K562 (cell line): ENCODE data around the gene DMAC2. TPM values are rescaled to one million over a fixed set of nuclear protein-coding genes. Genes with fewer than 3 reads are reported as not detected.
A peak's percentile ranks its signal among the peaks of the same experiment; 100 is the strongest.

ENCODE experiments used
- BCOR ChIP-seq: fragments of 450-650 bp; IDR thresholded peaks from 2 replicates; pipeline ENCODE4 v1.6.1; 2016
- BRF1 ChIP-seq: IDR thresholded peaks from 3 replicates; pipeline ENCODE4 v1.6.1; 2011; ENCODE audit warnings: borderline replicate concordance, mild to moderate bottlenecking; ENCODE audit not compliant: insufficient read length; ENCODE audit errors: extremely low read depth
- DPF2 ChIP-seq: fragments of 450-650 bp; IDR thresholded peaks from 2 replicates; pipeline ENCODE4 v1.6.1; 2016
- EZH2 ChIP-seq: IDR thresholded peaks from 2 replicates; pipeline ENCODE4 v1.6.1; 2012; ENCODE audit warnings: low read depth, mild to moderate bottlenecking, inconsistent platforms, low read length, borderline replicate concordance
- HMG20A ChIP-seq: fragments of 450-650 bp; formaldehyde crosslinking; conservative IDR thresholded peaks from 2 replicates; pipeline ENCODE4 v1.4.0; 2020; ENCODE audit warnings: mild to moderate bottlenecking, mixed read lengths
- IFI16 ChIP-seq: fragments of 250-450 bp; sonication (Bioruptor Pico); IDR thresholded peaks from 2 replicates; pipeline ENCODE4 v2.1.2; 2022; ENCODE audit warnings: mild to moderate bottlenecking, inconsistent platforms
- MXI1 ChIP-seq: IDR thresholded peaks from 2 replicates; pipeline ENCODE4 v1.6.1; 2011; ENCODE audit warnings: low read depth, mild to moderate bottlenecking, improper control_type of control experiment, low read length
- NFIC ChIP-seq: fragments of 450-650 bp; IDR thresholded peaks from 2 replicates; pipeline ENCODE4 v1.6.1; 2017; ENCODE audit warnings: mild to moderate bottlenecking, inconsistent platforms
- U2AF2 ChIP-seq: fragments of 200-400 bp; formaldehyde crosslinking; optimal IDR thresholded peaks from 2 replicates; pipeline ENCODE3; 2017; ENCODE audit warnings: low read depth, mild to moderate bottlenecking, low read length
- ZNF143 ChIP-seq: sonication (generic); formaldehyde crosslinking; IDR thresholded peaks from 2 replicates; pipeline ENCODE4 v1.9.0; 2022; ENCODE audit warnings: mild to moderate bottlenecking, missing genetic modification reagents
- ZNF431 ChIP-seq: sonication (generic); formaldehyde crosslinking; IDR thresholded peaks from 2 replicates; pipeline ENCODE4 v1.8.0; 2022; ENCODE audit warnings: mild to moderate bottlenecking, missing genetic modification reagents
- polyA plus RNA-seq, 8 experiments: library from polyadenylated mRNA; depleted of rRNA in 4 of 8; stranded (reverse) in 5 of 8; unstranded in 3 of 8; fragments of >200 nt; fragmentation: Nextera tagmentation in 2 of 8; fragmentation: Illumina TruSeq in 1 of 8; extraction: Ambion mirVana in 2 of 8; extraction: Trizol in 1 of 8; gene quantifications; 2 replicates each; pipeline versions ENCODE4 v1.2.1 to v1.2.3, GENCODE V29; 2011 to 2014; ENCODE audit warnings: inconsistent platforms in 1 of 8, missing spikeins in 1 of 8
- total RNA-seq, 7 experiments: library from RNA; depleted of rRNA in 6 of 7; stranded (reverse); fragments of >200 nt in 6 of 7; fragmentation: Illumina TruSeq in 2 of 7; extraction: Trizol in 2 of 7; gene quantifications; 2 replicates each; pipeline versions ENCODE4 v1.2.1 to v1.2.3, GENCODE V29; 2011 to 2021; ENCODE audit warnings: low replicate concordance in 1 of 7
- TF ChIP-seq, protein P1 (sequence below): fragments of 250-450 bp; sonication (Bioruptor Pico); IDR thresholded peaks from 2 replicates; pipeline ENCODE4 v1.4.0; 2020; ENCODE audit warnings: mild to moderate bottlenecking
- TF ChIP-seq, protein P2 (sequence below), 2 experiments: IDR thresholded peaks; 2 replicates each; pipeline ENCODE4 v1.6.1; 2011; ENCODE audit warnings: borderline replicate concordance in 1 of 2, control low read depth in 1 of 2, low read depth in 1 of 2, low read length in 1 of 2, mild to moderate bottlenecking in 1 of 2, mixed read lengths in 1 of 2, moderate library complexity in 1 of 2; ENCODE audit not compliant: insufficient read depth in 1 of 2, insufficient read length in 1 of 2, poor library complexity in 1 of 2, severe bottlenecking in 1 of 2; ENCODE audit errors: extremely low read depth in 1 of 2
- TF ChIP-seq, protein P3 (sequence below): sonication (generic); formaldehyde crosslinking; IDR thresholded peaks from 2 replicates; pipeline ENCODE4 v1.4.0; 2020; ENCODE audit warnings: mild to moderate bottlenecking, missing genetic modification reagents
- TF ChIP-seq, protein P4 (sequence below): IDR thresholded peaks from 2 replicates; pipeline ENCODE4 v1.6.1; 2011; ENCODE audit warnings: borderline replicate concordance, low read depth, mild to moderate bottlenecking, moderate library complexity, low read length; ENCODE audit not compliant: insufficient read depth, poor library complexity, severe bottlenecking
- TF ChIP-seq, protein P5 (sequence below): IDR thresholded peaks from 2 replicates; pipeline ENCODE4 v1.6.1; 2014; ENCODE audit warnings: antibody characterized with exemption

DMAC2 gene
- total and polyA plus RNA-seq, 9 of the 15 experiments (the other 6 are each of a cell fraction or from before 2014, with no cell fraction given) = 12.9 to 61.2 (median 43.1) TPM

DNA sequence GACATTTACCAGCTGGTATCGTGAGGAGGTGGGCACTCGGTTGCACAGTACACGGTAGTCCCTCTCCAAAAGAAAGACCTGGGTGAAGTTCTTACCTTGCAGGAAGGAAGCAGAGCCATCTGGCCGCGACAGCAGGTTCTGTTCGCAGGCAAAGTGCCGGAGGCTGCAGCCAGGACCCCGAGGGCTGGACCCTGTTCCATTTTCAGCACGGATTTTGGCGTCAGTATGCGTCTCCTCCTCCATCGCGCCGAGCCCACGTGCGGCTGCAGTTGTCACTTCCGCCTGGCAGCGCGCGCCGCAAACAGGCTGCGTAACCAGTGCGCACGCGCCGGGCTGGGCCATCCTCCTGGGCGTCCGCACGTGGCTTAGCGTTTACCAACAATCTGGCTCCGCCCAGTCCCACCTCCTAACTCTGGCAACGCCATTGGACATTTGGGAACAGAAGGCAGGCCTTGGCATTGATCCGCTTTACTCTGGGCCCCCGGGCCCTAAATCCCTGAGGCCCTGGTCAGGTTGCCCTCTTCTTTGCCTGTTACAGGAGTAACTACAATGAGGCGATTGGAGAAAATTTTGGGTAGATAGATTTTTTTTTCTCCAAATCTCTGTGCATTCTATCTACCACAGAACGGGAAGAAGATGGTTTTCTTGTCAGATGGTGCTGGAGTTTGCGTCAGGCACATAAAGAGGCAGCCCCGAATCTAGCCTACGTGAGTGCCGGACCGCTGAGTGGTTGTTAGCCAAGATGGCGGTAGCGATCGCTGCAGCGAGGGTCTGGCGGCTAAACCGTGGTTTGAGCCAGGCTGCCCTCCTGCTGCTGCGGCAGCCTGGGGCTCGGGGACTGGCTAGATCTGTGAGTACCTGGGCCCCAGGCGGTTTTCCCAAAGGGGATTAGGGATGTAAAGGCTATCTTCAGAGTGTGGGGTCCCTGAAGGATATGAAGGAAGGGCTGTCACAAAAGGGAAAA is 42.3 kb downstream of the DMAC2 start, which contains the start of the genes BCKDHA and EXOSC5 (continued):
- TF ChIP-seq, protein P1, sequence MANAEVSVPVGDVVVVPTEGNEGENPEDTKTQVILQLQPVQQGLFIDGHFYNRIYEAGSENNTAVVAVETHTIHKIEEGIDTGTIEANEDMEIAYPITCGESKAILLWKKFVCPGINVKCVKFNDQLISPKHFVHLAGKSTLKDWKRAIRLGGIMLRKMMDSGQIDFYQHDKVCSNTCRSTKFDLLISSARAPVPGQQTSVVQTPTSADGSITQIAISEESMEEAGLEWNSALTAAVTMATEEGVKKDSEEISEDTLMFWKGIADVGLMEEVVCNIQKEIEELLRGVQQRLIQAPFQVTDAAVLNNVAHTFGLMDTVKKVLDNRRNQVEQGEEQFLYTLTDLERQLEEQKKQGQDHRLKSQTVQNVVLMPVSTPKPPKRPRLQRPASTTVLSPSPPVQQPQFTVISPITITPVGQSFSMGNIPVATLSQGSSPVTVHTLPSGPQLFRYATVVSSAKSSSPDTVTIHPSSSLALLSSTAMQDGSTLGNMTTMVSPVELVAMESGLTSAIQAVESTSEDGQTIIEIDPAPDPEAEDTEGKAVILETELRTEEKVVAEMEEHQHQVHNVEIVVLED (CRISPR knock-in tag) = peak; percentile 59; the same call in 1 of the 2 replicates
- TF ChIP-seq, protein P2, sequence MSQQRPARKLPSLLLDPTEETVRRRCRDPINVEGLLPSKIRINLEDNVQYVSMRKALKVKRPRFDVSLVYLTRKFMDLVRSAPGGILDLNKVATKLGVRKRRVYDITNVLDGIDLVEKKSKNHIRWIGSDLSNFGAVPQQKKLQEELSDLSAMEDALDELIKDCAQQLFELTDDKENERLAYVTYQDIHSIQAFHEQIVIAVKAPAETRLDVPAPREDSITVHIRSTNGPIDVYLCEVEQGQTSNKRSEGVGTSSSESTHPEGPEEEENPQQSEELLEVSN (IDR thresholded peaks at IDR 0.05; ENCODE audit: borderline replicate concordance in 1 of 2, extremely low read depth in 1 of 2, insufficient read depth in 1 of 2, insufficient read length in 1 of 2, low read depth in 1 of 2, low read length in 1 of 2, poor library complexity in 1 of 2, severe bottlenecking in 1 of 2) = peak; percentile 96
- TF ChIP-seq BCOR = no peak
- no peak for TF ChIP-seq HMG20A (CRISPR knock-in tag)
- TF ChIP-seq, protein P3, sequence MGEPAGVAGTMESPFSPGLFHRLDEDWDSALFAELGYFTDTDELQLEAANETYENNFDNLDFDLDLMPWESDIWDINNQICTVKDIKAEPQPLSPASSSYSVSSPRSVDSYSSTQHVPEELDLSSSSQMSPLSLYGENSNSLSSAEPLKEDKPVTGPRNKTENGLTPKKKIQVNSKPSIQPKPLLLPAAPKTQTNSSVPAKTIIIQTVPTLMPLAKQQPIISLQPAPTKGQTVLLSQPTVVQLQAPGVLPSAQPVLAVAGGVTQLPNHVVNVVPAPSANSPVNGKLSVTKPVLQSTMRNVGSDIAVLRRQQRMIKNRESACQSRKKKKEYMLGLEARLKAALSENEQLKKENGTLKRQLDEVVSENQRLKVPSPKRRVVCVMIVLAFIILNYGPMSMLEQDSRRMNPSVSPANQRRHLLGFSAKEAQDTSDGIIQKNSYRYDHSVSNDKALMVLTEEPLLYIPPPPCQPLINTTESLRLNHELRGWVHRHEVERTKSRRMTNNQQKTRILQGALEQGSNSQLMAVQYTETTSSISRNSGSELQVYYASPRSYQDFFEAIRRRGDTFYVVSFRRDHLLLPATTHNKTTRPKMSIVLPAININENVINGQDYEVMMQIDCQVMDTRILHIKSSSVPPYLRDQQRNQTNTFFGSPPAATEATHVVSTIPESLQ (CRISPR knock-in tag) = no peak
- peak; percentile 99 for TF ChIP-seq MXI1
- TF ChIP-seq BRF1 = no peak
- no peak for TF ChIP-seq ZNF431 (CRISPR knock-in tag)
- no peak for TF ChIP-seq EZH2
- TF ChIP-seq NFIC = peak; percentile 79
- TF ChIP-seq, protein P4, sequence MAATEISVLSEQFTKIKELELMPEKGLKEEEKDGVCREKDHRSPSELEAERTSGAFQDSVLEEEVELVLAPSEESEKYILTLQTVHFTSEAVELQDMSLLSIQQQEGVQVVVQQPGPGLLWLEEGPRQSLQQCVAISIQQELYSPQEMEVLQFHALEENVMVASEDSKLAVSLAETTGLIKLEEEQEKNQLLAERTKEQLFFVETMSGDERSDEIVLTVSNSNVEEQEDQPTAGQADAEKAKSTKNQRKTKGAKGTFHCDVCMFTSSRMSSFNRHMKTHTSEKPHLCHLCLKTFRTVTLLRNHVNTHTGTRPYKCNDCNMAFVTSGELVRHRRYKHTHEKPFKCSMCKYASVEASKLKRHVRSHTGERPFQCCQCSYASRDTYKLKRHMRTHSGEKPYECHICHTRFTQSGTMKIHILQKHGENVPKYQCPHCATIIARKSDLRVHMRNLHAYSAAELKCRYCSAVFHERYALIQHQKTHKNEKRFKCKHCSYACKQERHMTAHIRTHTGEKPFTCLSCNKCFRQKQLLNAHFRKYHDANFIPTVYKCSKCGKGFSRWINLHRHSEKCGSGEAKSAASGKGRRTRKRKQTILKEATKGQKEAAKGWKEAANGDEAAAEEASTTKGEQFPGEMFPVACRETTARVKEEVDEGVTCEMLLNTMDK = no peak
- TF ChIP-seq ZNF143 (CRISPR knock-in tag) = no peak
- TF ChIP-seq, protein P5, sequence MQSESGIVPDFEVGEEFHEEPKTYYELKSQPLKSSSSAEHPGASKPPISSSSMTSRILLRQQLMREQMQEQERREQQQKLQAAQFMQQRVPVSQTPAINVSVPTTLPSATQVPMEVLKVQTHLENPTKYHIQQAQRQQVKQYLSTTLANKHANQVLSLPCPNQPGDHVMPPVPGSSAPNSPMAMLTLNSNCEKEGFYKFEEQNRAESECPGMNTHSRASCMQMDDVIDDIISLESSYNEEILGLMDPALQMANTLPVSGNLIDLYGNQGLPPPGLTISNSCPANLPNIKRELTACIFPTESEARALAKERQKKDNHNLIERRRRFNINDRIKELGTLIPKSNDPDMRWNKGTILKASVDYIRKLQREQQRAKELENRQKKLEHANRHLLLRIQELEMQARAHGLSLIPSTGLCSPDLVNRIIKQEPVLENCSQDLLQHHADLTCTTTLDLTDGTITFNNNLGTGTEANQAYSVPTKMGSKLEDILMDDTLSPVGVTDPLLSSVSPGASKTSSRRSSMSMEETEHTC = no peak
- TF ChIP-seq IFI16 (CRISPR knock-in tag) = no peak
- no peak for TF ChIP-seq U2AF2
- no peak for TF ChIP-seq DPF2
